GM18867 (cell line): ENCODE results near the gene SMARCE1.

ENCODE experiments used
- ATAC-seq: cut with Tn5 transposase; IDR thresholded peaks from one replicate; pipeline ENCODE4 v1.9.1; 2021; ENCODE audit warnings: mild to moderate bottlenecking, moderate library complexity; ENCODE audit not compliant: unreplicated experiment

SMARCE1 gene

GRCh38 chr17:40613467-40614154, 34.0 kb downstream of the SMARCE1 start:
- ATAC-seq = no peak

- ATAC-seq = no peak
These were observed 34.9 kb downstream of the SMARCE1 start for GRCh38 chr17:40612599-40613244.

- no peak for ATAC-seq
These were observed 35.7 kb downstream of the SMARCE1 start for GRCh38 chr17:40611840-40612474.

- ATAC-seq = no peak
These were observed 37.3 kb downstream of the SMARCE1 start for GRCh38 chr17:40610359-40610758.

- no peak for ATAC-seq
These were observed 39.5 kb downstream of the SMARCE1 start for GRCh38 chr17:40608061-40608581.

- ATAC-seq = no peak
These were observed 40.0 kb downstream of the SMARCE1 start for GRCh38 chr17:40607641-40608040.

GRCh38 chr17:40606548-40607353, 40.9 kb downstream of the SMARCE1 start:
- ATAC-seq = no peak

GRCh38 chr17:40605306-40605705, 42.3 kb downstream of the SMARCE1 start:
- no peak for ATAC-seq

- no peak for ATAC-seq
These were observed 43.1 kb downstream of the SMARCE1 start for GRCh38 chr17:40604327-40605080.

- ATAC-seq = no peak
These were observed 44.9 kb downstream of the SMARCE1 start for GRCh38 chr17:40602445-40603443.

GRCh38 chr17:40600486-40601046, 47.1 kb downstream of the SMARCE1 start:
- ATAC-seq = no peak

GRCh38 chr17:40599468-40599763, 48.2 kb downstream of the SMARCE1 start:
- ATAC-seq = no peak

GRCh38 chr17:40598619-40599467, 48.8 kb downstream of the SMARCE1 start:
- ATAC-seq = peak; percentile 62

GRCh38 chr17:40598301-40598618, 49.4 kb downstream of the SMARCE1 start:
- no peak for ATAC-seq

- ATAC-seq = no peak
These were observed 49.9 kb downstream of the SMARCE1 start for GRCh38 chr17:40597556-40598300.

- no peak for ATAC-seq
These were observed 50.5 kb downstream of the SMARCE1 start for GRCh38 chr17:40597156-40597555.

- ATAC-seq = no peak
These were observed 51.2 kb downstream of the SMARCE1 start for GRCh38 chr17:40596261-40596919.
